ENCODE data around the gene ANKRD6. TPM values are rescaled to one million over a fixed set of nuclear protein-coding genes. Genes with fewer than 3 reads are reported as not detected.
"Not testable (repeated sequence)": the region's sequence is repeated elsewhere in the genome, so short reads cannot be mapped to it uniquely, and the experiment has no call there.

ANKRD6 gene
- total RNA-seq, 1 donor from 2014 or later = 4.7 TPM

DNA sequence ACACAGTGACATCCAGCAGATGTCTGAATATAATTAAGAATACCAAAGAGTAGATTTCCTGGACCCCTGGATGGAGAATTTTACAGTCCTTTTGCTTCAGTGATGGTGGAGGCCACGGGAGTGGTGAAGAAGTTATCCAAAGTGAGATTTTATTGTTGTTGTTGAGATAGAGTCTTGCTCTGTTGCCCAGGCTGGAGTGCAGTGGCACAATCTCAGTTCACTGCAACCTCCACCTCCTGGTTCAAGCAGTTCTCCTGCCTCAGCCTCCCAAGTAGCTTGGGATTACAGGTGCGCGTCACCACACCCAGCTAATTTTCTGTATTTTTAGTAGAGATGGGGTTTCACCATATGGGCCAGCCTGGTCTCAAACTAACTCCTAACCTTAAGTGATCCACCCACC is 208.6 kb downstream of the ANKRD6 start:
- not testable (repeated sequence) for DNase-seq (ENCODE audit: low read depth, low spot score)

DNA sequence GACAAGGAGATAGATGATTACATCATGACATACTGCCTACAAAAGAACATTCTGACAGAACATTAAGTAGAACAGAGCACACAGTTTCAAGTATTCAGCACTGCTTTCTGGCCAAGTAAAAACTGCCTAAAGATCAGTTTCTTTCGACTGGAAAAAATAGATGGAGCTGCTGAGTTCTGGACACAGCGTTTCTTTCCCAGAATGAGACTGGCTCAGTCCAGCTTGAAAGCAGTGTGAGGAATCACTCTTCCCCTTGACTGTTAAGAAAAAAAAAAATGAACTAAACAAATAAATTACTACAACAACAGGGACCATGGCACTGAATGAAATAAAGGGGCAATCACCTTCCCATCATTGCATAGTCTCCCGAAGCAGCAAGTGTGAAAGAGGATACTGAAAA is 210.0 kb downstream of the ANKRD6 start:
- DNase-seq (ENCODE audit: low read depth, low spot score) = no peak

- DNase-seq (ENCODE audit: low read depth, low spot score) = no peak
Observed at GRCh38 chr6:89643406-89643805, 210.5 kb downstream of the ANKRD6 start.

- no peak for DNase-seq (ENCODE audit: low read depth, low spot score)
Observed at GRCh38 chr6:89644864-89645263, 211.9 kb downstream of the ANKRD6 start.

DNA sequence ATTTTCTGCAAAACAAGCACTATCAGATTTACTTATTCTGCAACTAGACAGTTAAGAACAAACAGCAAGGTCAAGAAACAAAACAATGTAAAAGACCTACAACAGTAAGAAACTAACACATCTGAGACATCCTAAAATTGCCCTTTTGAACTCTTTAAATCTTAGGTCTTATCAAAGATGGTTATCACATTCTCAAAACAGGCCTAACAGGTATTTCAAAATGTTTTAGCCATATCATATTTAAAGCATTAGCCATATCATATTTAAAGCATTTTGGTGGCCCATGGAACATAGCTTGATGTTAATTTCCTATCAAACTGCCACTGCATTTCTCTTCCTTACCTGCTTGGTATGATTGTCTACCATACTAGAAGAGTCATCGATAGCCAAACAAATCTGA is 216.7 kb downstream of the ANKRD6 start:
- no peak for DNase-seq (ENCODE audit: low read depth, low spot score)

DNA sequence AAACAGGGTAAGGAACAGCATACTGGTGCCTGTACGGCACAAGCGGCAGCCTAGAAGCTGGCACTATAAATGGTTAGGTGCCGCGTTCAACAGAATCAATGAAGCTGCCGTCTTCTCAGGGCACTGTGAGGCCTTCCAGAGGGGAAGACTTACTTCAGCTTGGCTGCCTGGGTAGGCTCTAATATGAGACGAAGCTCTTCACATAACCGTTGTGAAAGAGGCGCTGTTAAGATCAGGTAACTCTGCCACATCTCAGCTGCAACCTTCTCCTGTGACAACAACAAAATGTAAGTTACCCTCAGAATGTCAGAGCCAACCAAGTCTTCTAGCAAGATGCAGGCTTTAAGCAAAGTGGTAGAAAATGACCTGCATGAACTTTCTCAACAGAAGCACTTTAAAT is 217.6 kb downstream of the ANKRD6 start:
- DNase-seq (ENCODE audit: low read depth, low spot score) = no peak

DNA sequence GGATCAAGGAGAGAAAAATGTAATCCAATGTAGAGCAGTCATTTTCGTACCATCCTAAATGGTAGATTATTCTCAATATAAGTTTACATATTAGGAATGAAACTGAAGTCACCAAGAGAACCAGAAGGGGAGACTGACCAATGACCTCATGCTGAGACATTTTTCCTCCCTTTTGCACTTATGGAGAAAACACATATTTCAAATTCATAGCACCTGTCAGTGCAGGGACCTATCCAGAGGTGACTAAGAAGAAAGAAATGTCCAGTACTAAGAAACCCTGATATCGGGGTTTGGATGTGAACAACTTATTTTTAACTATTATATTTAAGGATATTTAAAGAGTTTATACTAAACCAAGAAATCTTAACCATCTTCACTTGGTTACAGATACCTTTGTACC is 222.2 kb downstream of the ANKRD6 start:
- no peak for DNase-seq (ENCODE audit: low read depth, low spot score)

DNA sequence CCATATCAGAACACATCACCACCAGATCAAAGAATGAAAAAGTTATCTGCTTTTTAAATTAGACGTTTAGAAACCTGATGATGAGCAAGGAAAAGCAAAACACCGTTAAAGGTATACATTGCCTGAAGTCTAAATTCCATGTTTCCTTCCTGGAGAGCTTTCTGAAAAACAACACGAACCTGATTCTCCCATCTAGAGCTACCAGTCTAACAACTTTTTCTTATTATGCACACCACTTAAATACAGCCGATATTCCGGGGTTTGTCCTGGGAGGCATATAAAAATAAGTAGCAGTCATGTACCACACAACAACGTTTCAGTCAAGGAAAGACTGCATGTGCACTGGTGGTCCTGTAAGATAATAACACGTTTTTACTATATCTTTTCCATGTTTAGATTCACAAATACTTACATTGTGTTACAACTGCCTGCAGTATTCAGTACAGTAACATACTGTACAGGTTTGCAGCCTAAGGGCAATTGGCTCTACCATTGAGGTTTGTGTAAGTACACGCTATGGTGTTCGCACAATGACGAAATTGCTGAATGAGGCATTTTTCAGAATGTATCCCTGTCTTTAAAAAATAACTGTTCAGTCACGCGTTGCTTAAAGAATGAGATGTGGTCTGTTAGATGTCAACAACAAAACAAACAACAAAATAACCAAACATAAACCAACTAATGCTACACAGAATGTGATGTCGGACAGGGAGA is 224.7 kb downstream of the ANKRD6 start:
- DNase-seq (ENCODE audit: low read depth, low spot score) = no peak

GRCh38 chr6:89660981-89661380 is 228.0 kb downstream of the ANKRD6 start:
- DNase-seq (ENCODE audit: low read depth, low spot score) = no peak

DNA sequence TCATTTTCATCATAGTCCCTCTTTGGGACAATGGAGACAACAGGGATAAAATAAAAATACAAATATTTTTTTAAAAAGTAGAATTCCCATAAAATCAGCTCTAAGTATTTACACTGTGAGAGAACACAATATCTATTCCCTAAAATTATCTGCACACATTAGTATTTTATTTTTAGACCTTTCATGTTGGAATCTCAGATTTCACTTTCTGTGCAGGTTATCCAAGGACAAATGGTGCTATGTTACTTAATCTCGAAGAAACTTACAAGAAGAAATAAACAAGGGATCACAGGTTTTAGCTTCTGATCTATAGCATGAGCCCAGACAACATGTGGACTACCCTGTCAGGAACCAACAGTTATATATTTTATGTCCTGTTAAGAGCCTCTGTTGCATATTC is 228.6 kb downstream of the ANKRD6 start:
- no peak for DNase-seq (ENCODE audit: low read depth, low spot score)

- DNase-seq (ENCODE audit: low read depth, low spot score) = no peak
Observed at GRCh38 chr6:89662659-89663223, 229.8 kb downstream of the ANKRD6 start.

GRCh38 chr6:89667872-89668556 is 235.1 kb downstream of the ANKRD6 start:
- DNase-seq (ENCODE audit: low read depth, low spot score) = no peak

DNA sequence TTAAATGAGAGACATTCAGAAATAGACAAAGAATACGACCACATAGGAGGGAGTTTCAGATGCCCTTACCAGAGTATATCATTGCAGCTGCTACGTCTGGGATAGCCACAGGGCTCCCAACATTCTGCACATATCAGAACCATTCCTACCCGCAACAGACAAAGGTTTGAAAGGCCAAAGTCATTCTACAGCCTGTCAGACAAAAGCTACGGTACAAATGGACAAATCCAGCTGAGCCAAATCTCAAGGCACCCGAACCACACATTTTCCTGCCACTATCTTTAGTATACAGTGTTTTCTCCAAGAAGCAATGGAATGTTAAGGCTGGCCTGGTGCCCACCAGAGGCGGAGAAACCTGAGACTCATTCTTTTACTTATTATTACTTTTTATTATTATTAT is 236.1 kb downstream of the ANKRD6 start:
- DNase-seq (ENCODE audit: low read depth, low spot score) = no peak

DNA sequence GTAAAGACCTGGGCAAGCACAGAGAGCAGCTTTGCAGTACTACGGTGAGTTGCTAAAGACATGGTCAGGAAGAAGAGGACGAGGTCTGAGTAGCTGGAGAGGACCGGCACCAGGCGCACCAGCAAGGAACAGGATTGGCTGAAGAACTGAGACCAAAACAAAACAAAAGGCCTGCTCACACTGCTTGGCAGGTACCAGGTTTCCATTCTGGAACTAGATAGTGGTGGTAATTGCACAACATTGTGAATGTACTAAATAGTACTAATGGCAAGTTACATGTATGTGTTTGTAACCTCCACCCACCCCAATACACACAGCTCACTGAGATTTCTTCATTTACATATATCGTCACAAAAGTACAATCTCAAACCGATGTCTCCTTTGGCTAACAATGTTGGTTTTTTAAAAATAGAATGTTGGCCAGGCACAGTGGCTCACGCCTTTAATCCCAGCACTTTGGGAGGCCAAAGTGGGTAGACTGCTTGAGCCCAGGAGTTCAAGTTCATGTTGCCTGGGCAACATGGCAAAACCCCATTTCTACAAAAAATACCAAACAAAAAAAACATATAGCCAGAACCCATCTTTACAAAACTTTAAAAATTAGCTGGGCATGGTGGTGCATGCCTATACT is 238.1 kb downstream of the ANKRD6 start:
- no peak for DNase-seq (ENCODE audit: low read depth, low spot score)

DNA sequence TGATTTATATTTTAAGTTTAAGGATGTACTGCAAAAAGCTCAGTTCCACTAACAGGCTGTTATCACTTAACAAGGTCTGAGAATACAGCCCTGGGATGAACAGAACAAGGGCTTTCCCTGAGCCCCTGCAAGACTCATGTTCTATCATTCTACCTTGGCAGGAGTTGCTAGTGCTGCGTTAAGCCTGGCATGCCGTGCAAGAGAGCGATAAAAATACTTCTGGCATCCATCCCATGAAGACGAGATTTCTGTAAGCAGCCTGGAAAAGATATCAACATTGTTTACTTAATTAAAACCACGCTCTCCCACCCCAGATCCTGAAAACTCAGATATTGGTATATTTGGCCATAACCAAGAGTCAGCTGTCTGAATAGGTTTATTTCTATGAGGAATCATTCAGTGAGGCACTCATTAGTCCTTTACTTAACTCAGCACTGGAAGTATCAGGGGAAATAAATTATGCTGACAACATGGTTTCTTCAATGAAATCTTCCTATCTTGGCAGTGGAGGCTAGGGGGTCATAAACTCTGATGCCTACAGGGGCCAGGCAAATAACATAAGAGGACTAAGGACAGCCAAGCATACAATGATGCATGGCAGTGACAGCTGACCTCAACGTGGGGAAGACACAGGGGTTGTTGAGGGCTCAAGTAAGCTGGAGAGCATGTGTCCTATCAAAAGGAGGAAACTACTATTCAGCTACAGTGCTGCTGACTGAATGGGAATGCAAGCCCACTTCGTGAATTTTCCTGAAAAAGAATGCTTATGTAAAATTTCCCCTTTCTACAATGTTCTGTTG is 243.2 kb downstream of the ANKRD6 start:
- DNase-seq (ENCODE audit: low read depth, low spot score) = no peak

DNA sequence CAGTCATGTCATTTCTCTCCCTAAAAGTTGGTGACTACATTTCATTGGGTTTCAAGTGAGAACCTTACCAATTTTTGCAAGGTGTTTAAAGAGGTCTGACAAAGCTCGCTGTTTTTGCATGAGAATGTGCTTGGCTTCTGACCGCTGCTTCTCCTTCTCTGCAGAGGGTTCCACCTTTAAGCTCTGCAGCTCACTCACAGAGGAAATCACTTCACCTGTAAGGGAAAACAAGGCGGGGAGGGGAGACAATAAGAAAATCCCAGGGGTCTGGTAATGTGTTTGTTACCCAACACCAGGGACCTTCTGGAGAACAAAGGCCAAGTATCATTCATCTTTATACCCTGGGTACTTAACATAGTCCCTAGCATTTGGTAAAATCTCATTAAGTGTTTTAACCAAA is 245.6 kb downstream of the ANKRD6 start:
- DNase-seq (ENCODE audit: low read depth, low spot score) = no peak

DNA sequence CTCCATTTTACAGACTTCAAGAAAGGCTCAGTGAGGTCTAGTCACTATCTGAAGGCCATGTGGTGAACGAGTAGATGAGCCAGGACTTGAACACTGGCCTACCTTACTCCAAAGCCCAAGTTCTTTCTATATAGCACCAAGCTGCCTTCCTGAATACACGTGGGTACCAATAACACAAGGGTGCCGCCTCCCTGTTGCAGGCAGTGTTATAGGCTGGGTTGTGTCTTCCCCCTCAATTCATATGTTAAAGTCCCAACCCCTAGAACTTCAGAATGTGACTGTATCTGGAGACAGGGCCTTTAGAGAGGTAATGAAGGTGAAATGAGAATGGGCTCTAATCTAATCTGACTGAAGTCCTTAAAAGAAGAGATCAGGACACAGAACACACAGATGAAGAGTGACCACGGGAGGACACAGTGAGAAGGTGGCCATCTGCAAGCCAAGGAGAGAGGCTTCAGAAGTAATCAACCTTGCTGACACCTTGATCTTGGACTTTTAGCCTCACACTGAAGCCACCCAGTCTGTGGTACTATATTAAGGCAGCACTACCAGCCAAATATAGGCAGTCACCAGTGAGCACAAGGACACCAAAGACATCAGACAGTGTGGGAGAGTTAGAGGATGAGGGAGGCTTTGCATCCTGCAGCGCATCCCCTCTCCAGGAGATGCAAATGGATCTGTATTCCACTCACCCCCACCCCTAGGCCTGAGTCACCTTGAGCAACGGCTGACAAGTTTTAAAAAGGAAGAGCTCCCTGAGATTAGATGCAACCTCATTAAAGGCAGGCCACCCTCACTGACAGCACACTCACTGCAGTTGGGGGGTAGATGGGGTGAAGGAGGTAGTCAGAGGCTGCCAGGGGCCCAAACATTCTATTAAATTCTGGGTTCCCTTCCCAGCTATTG is 246.5 kb downstream of the ANKRD6 start:
- DNase-seq (ENCODE audit: low read depth, low spot score) = no peak

GRCh38 chr6:89680150-89680549 is 247.2 kb downstream of the ANKRD6 start:
- no peak for DNase-seq (ENCODE audit: low read depth, low spot score)

DNA sequence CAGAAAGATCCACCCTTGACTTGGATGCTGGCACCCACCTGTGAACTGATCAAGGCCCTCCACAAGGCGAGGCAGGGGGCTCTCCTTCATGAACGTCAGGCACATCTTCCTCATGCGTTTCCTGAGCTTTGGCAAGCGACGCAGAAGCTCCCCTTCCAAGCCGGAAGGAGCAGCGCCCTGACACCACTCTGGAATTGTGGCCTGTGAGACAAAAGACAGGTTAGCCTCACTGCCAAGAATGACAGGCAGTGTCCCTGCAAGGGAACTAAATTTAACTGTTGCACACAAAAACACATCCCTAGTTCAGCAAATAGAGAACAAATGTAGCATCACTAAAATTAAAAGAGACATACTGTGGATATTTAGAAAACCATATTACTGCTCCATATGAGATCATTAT is 247.6 kb downstream of the ANKRD6 start:
- no peak for DNase-seq (ENCODE audit: low read depth, low spot score)

- DNase-seq (ENCODE audit: low read depth, low spot score) = no peak
Observed at GRCh38 chr6:89681983-89682564, 249.1 kb downstream of the ANKRD6 start.

Measured in pulmonary artery endothelial cell (primary cell).